Keratinocyte (primary cell): ENCODE data around the gene CPA5. TPM values are rescaled to one million over a fixed set of nuclear protein-coding genes. Genes with fewer than 3 reads are reported as not detected.
"Not testable (repeated sequence)": the region's sequence is repeated elsewhere in the genome, so short reads cannot be mapped to it uniquely, and the experiment has no call there.

Experiments
- DNase-seq: peaks from one replicate; pipeline ENCODE4 v3.0.0-alpha.2; 2011; ENCODE audit warnings: low read depth, missing footprints, low spot score
- FAIRE-seq: peaks from 2 replicates; lab custom pipeline; 2011; peaks lifted over from hg19 to GRCh38; lab: Jason Lieb, UNC
- H2AFZ ChIP-seq: 2 replicates; pipeline ENCODE4 v1.6.0; 2012; ENCODE audit warnings: low read length, control low read depth, inconsistent platforms; ENCODE audit not compliant: control insufficient read depth
- H3K27ac ChIP-seq: 2 replicates; pipeline ENCODE4 v1.5.1; 2011; ENCODE audit warnings: low read length; ENCODE audit not compliant: control insufficient read depth, insufficient read depth
- H3K27me3 ChIP-seq: 3 replicates; pipeline ENCODE4 v1.6.0; 2011; ENCODE audit warnings: low read length; ENCODE audit not compliant: control insufficient read depth, insufficient read depth; ENCODE audit errors: extremely low read depth
- H3K36me3 ChIP-seq, 2 experiments: 2 replicates in 1 of 2; 3 replicates in 1 of 2; pipeline ENCODE4 v1.5.1; 2011; ENCODE audit warnings: low read length in 2 of 2, mild to moderate bottlenecking in 1 of 2; ENCODE audit not compliant: control insufficient read depth in 2 of 2, insufficient read depth in 2 of 2; ENCODE audit errors: extremely low read depth in 1 of 2
- H3K4me1 ChIP-seq: 3 replicates; pipeline ENCODE4 v1.5.1; 2011; ENCODE audit warnings: low read length; ENCODE audit not compliant: control insufficient read depth, insufficient read depth; ENCODE audit errors: extremely low read depth
- H3K4me2 ChIP-seq: 3 replicates; pipeline ENCODE4 v1.6.0; 2011; ENCODE audit warnings: low read depth, low read length; ENCODE audit not compliant: control insufficient read depth, insufficient read depth; ENCODE audit errors: extremely low read depth
- H3K4me3 ChIP-seq, 3 experiments: fragments of 200-600 bp in 1 of 3; sonication (generic) in 1 of 3; 2 replicates in 2 of 3; 3 replicates in 1 of 3; pipeline ENCODE4 v1.5.1; 2011 to 2016; ENCODE audit warnings: low read length in 3 of 3, mild to moderate bottlenecking in 3 of 3, control low read depth in 2 of 3, inconsistent platforms in 1 of 3, low read depth in 1 of 3, mixed read lengths in 1 of 3, mixed run types in 1 of 3, moderate library complexity in 1 of 3; ENCODE audit not compliant: control insufficient read depth in 2 of 3, insufficient read depth in 2 of 3; ENCODE audit errors: extremely low read depth in 1 of 3
- H3K79me2 ChIP-seq: 2 replicates; pipeline ENCODE4 v1.6.0; 2012; ENCODE audit warnings: low read length; ENCODE audit not compliant: control insufficient read depth, insufficient read depth
- H3K9ac ChIP-seq: 3 replicates; pipeline ENCODE4 v1.6.0; 2011; ENCODE audit warnings: low read length; ENCODE audit not compliant: control insufficient read depth, insufficient read depth; ENCODE audit errors: extremely low read depth
- H3K9me1 ChIP-seq: 3 replicates; pipeline ENCODE4 v1.6.0; 2011; ENCODE audit warnings: low read length; ENCODE audit not compliant: control insufficient read depth, insufficient read depth; ENCODE audit errors: extremely low read depth
- H3K9me3 ChIP-seq: 2 replicates; pipeline ENCODE4 v1.5.1; 2012; ENCODE audit warnings: low read depth, low read length; ENCODE audit not compliant: control insufficient read depth
- H4K20me1 ChIP-seq: 3 replicates; pipeline ENCODE4 v1.6.0; 2011; ENCODE audit warnings: low read length; ENCODE audit not compliant: control insufficient read depth, insufficient read depth; ENCODE audit errors: extremely low read depth
- EZH2 ChIP-seq: IDR thresholded peaks from one replicate; pipeline ENCODE4 v1.6.1; 2012; ENCODE audit warnings: inconsistent platforms, mild to moderate bottlenecking, low read length, moderate library complexity
- dilution Hi-C: fragments of 300-500 bp; cut with MboI; formaldehyde crosslinking; loops from one replicate; pipeline ENCODE4 v1.7.0; 2020; ENCODE audit warnings: low sequenced_read_pairs; ENCODE audit not compliant: extremely low pct_ligation_motif_present
- polyA plus RNA-seq, 5 experiments: library from polyadenylated mRNA; depleted of rRNA in 3 of 5; stranded (reverse) in 3 of 5; stranded (forward) in 1 of 5; unstranded in 1 of 5; fragments of >200 nt; gene quantifications; 1 replicate in 1 of 5; 2 replicates in 3 of 5; 3 replicates in 1 of 5; pipeline versions ENCODE4 v1.2.1 to v1.2.3, GENCODE V29; 2011 to 2012; ENCODE audit warnings: missing spikeins in 2 of 5, low read depth in 1 of 5, low replicate concordance in 1 of 5
- TF ChIP-seq, protein P1 (sequence below), 3 experiments: IDR thresholded peaks in 1 of 3; conservative IDR thresholded peaks in 1 of 3; optimal IDR thresholded peaks in 1 of 3; 2 replicates in 2 of 3; 3 replicates in 1 of 3; pipeline versions ENCODE3 to v1.5.1; 2011; ENCODE audit warnings: low read length in 3 of 3, mild to moderate bottlenecking in 3 of 3, moderate library complexity in 2 of 3, control low read depth in 1 of 3, inconsistent platforms in 1 of 3; ENCODE audit not compliant: insufficient read depth in 2 of 3; ENCODE audit errors: extremely low read depth in 1 of 3

CPA5 gene
- polyA plus RNA-seq, 1 donor (not counting 4 experiments of a cell fraction or from before 2014, with no cell fraction given) = 0.24 TPM

DNA sequence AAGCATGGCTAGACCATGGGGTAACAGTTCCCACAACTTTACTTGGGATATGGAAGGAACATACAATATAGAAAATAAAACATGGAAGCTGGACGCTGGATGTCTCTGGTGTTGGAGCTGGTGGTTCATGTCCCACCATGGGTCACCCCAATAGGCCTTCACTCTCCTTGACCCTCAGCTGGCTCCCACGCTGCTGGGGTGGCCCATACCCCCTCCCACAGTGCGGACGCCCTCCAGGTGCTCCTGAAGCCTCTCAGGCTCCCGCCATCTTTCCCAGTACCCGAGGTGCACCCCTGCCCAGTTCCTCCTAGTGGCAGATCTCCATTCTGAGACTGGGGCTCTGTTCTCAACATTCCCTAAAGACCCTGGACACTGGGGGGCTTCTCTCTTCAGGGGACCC is 29.9 kb downstream of the CPA5 start:
- TF ChIP-seq EZH2 = no peak
- TF ChIP-seq, protein P1, sequence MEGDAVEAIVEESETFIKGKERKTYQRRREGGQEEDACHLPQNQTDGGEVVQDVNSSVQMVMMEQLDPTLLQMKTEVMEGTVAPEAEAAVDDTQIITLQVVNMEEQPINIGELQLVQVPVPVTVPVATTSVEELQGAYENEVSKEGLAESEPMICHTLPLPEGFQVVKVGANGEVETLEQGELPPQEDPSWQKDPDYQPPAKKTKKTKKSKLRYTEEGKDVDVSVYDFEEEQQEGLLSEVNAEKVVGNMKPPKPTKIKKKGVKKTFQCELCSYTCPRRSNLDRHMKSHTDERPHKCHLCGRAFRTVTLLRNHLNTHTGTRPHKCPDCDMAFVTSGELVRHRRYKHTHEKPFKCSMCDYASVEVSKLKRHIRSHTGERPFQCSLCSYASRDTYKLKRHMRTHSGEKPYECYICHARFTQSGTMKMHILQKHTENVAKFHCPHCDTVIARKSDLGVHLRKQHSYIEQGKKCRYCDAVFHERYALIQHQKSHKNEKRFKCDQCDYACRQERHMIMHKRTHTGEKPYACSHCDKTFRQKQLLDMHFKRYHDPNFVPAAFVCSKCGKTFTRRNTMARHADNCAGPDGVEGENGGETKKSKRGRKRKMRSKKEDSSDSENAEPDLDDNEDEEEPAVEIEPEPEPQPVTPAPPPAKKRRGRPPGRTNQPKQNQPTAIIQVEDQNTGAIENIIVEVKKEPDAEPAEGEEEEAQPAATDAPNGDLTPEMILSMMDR (optimal IDR thresholded peaks at IDR 0.05 in 1 of 3, IDR thresholded peaks at IDR 0.05 in 1 of 3, conservative IDR thresholded peaks at IDR 0.05 in 1 of 3; ENCODE audit: extremely low read depth in 1 of 3, insufficient read depth in 2 of 3, low read length in 3 of 3) = no peak
- Histone ChIP-seq H3K9ac (peak overlapping the region; percentile 82), H2AFZ (peak overlapping the region; percentile 79), H3K9me3 (peaks cover 6% of the 10 kb centered on the region), H3K4me2 (peak overlapping the region; percentile 81), H3K27ac (peak overlapping the region; percentile 94), H3K79me2 (no peaks in the 10 kb centered on the region), H3K9me1 (no peaks in the 10 kb centered on the region), H3K27me3 (no peaks in the 10 kb centered on the region), H3K4me1 (peaks cover 46% of the 10 kb centered on the region), H3K4me3 (no peak overlapping the region), H3K36me3 (no peaks in the 10 kb centered on the region), H4K20me1 (no peaks in the 10 kb centered on the region)
- no peak for FAIRE-seq
- dilution Hi-C loops = no loop called here
- no peak for DNase-seq

DNA sequence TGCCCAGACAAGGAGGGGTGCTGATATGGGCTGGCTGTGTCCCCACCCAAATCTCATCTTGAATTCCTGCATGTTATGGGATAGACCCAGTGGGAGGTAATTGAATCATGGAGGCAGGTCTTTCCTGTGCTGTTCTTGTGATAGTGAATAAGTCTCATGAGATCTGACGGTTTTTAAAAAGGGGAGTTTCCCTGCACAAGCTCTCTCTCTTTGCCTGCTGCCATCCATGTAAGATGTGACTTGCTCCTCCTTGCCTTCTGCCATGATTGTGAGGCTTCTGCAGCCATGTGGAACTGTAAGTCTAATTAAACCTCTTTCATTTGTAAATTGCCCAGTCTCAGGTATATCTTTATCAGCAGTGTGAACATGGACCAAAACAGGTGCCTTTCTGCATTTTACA is 31.8 kb downstream of the CPA5 start:
- H3K79me2 ChIP-seq, H2AFZ ChIP-seq, FAIRE-seq, DNase-seq, H3K9me3 ChIP-seq, H4K20me1 ChIP-seq, H3K9ac ChIP-seq, dilution Hi-C loops, H3K27me3 ChIP-seq, H3K36me3 ChIP-seq, H3K4me2 ChIP-seq, H3K27ac ChIP-seq, H3K9me1 ChIP-seq, H3K4me3 ChIP-seq: not testable (repeated sequence)
- H3K4me1 ChIP-seq = peaks cover 27% of the 10 kb centered on the region

- H3K9ac ChIP-seq = no peak overlapping the region
- TF ChIP-seq, protein P1 (optimal IDR thresholded peaks at IDR 0.05 in 1 of 3, IDR thresholded peaks at IDR 0.05 in 1 of 3, conservative IDR thresholded peaks at IDR 0.05 in 1 of 3; ENCODE audit: extremely low read depth in 1 of 3, insufficient read depth in 2 of 3, low read length in 3 of 3) = no peak
- no peak for TF ChIP-seq EZH2
- dilution Hi-C loops = no loop called here
- DNase-seq (no peak), FAIRE-seq (no peak)
- no peak overlapping the region for H3K4me2 ChIP-seq
- no peaks in the 10 kb centered on the region for H3K36me3 ChIP-seq
- H3K27ac ChIP-seq = no peak overlapping the region
- H3K4me3 ChIP-seq = no peak overlapping the region
- no peaks in the 10 kb centered on the region for H3K79me2 ChIP-seq
- H2AFZ ChIP-seq = no peak overlapping the region
- peaks cover 6% of the 10 kb centered on the region for H3K9me3 ChIP-seq
- no peaks in the 10 kb centered on the region for H4K20me1 ChIP-seq
- H3K4me1 ChIP-seq = peaks cover 26% of the 10 kb centered on the region
- H3K27me3 ChIP-seq = no peaks in the 10 kb centered on the region
- no peaks in the 10 kb centered on the region for H3K9me1 ChIP-seq
These were observed 32.6 kb downstream of the CPA5 start for GRCh38 chr7:130377178-130377577.
